HepG2 (cell line): ENCODE measurements around the gene STAP2. TPM values are rescaled to one million over a fixed set of nuclear protein-coding genes. Genes with fewer than 3 reads are reported as not detected.
A peak's percentile ranks its signal among the peaks of the same experiment; 100 is the strongest.

ENCODE experiments used
- CEBPB ChIP-seq: IDR thresholded peaks from 2 replicates; pipeline ENCODE4 v1.6.1; 2011; ENCODE audit warnings: low read depth, low read length, improper control_type of control experiment, borderline replicate concordance
- EZH2 ChIP-seq: conservative IDR thresholded peaks from 2 replicates; pipeline ENCODE4 v1.6.1; 2012; ENCODE audit warnings: mild to moderate bottlenecking, low read depth, low read length, moderate library complexity
- HOXA7 ChIP-seq: sonication (generic); formaldehyde crosslinking; IDR thresholded peaks from 2 replicates; pipeline ENCODE4 v1.8.1; 2022; ENCODE audit warnings: mild to moderate bottlenecking, missing genetic modification reagents, moderate library complexity
- KLF15 ChIP-seq: sonication (generic); formaldehyde crosslinking; IDR thresholded peaks from 2 replicates; pipeline ENCODE4 v1.8.1; 2023; ENCODE audit warnings: borderline replicate concordance, mild to moderate bottlenecking, inconsistent platforms, missing genetic modification reagents, mixed read lengths
- KMT2B ChIP-seq: IDR thresholded peaks from 2 replicates; pipeline ENCODE4 v1.6.1; 2016; ENCODE audit warnings: missing genetic modification reagents, missing compliant biosample characterization
- MIER2 ChIP-seq: IDR thresholded peaks from 2 replicates; pipeline ENCODE4 v1.6.1; 2016; ENCODE audit warnings: missing biosample characterization, missing genetic modification reagents
- MIER3 ChIP-seq: IDR thresholded peaks from 2 replicates; pipeline ENCODE4 v1.6.1; 2016; ENCODE audit warnings: missing compliant biosample characterization, borderline replicate concordance
- NFYB ChIP-seq: sonication (generic); formaldehyde crosslinking; IDR thresholded peaks from 2 replicates; pipeline ENCODE4 v1.4.0; 2020; ENCODE audit warnings: missing genetic modification reagents
- NR2C2 ChIP-seq: sonication (generic); formaldehyde crosslinking; IDR thresholded peaks from 2 replicates; pipeline ENCODE4 v1.4.0; 2020; ENCODE audit warnings: missing genetic modification reagents, mild to moderate bottlenecking, moderate library complexity, borderline replicate concordance
- RCOR2 ChIP-seq: IDR thresholded peaks from 2 replicates; pipeline ENCODE4 v1.6.1; 2016; ENCODE audit warnings: missing biosample characterization, missing genetic modification reagents
- RFX3 ChIP-seq: IDR thresholded peaks from 2 replicates; pipeline ENCODE4 v1.6.1; 2016; ENCODE audit warnings: missing biosample characterization, missing genetic modification reagents
- TP53 ChIP-seq: sonication (generic); formaldehyde crosslinking; conservative IDR thresholded peaks from 2 replicates; pipeline ENCODE4 v1.4.0; 2020; ENCODE audit warnings: missing genetic modification reagents
- ZBTB1 ChIP-seq: sonication (generic); formaldehyde crosslinking; IDR thresholded peaks from 2 replicates; pipeline ENCODE4 v1.4.0; 2020; ENCODE audit warnings: missing genetic modification reagents, borderline replicate concordance
- ZIK1 ChIP-seq: sonication (generic); formaldehyde crosslinking; IDR thresholded peaks from 2 replicates; pipeline ENCODE4 v1.5.0; 2020; ENCODE audit warnings: mild to moderate bottlenecking, low read depth, missing genetic modification reagents, borderline replicate concordance
- ZNF543 ChIP-seq: sonication (generic); formaldehyde crosslinking; IDR thresholded peaks from 2 replicates; pipeline ENCODE4 v1.4.0; 2020; ENCODE audit warnings: mild to moderate bottlenecking, missing genetic modification reagents
- polyA plus RNA-seq, 8 experiments: library from polyadenylated mRNA; depleted of rRNA in 3 of 8; stranded (reverse) in 7 of 8; unstranded in 1 of 8; fragments of >200 nt; fragmentation: Illumina TruSeq in 4 of 8; extraction: Trizol in 4 of 8; gene quantifications; 2 replicates each; pipeline versions ENCODE4 v1.2.1 to v1.2.3, GENCODE V29; 2011 to 2016; ENCODE audit warnings: low read depth in 4 of 8, missing spikeins in 1 of 8, mixed read lengths in 1 of 8; ENCODE audit not compliant: insufficient read depth in 1 of 8
- total RNA-seq, 5 experiments: library from RNA; depleted of rRNA; stranded (reverse); fragments of >200 nt; fragmentation: Illumina TruSeq; extraction: Trizol; gene quantifications; 2 replicates each; pipeline ENCODE4 v1.2.3, GENCODE V29; 2016; ENCODE audit warnings: low read depth in 1 of 5
- TF ChIP-seq, protein P1 (sequence below): IDR thresholded peaks from 2 replicates; pipeline ENCODE4 v1.6.1; 2012; ENCODE audit warnings: low read length, improper control_type of control experiment
- TF ChIP-seq, protein P2 (sequence below): sonication (generic); formaldehyde crosslinking; IDR thresholded peaks from 2 replicates; pipeline ENCODE4 v1.5.0; 2020; ENCODE audit warnings: missing genetic modification reagents, mild to moderate bottlenecking, borderline replicate concordance
- TF ChIP-seq, protein P3 (sequence below): sonication (generic); formaldehyde crosslinking; IDR thresholded peaks from 2 replicates; pipeline ENCODE4 v1.8.1; 2023; ENCODE audit warnings: mild to moderate bottlenecking, missing genetic modification reagents
- TF ChIP-seq, protein P4 (sequence below): conservative IDR thresholded peaks from 2 replicates; pipeline ENCODE4 v1.6.1; 2018; ENCODE audit warnings: missing genetic modification reagents
- TF ChIP-seq, protein P5 (sequence below): sonication (generic); formaldehyde crosslinking; IDR thresholded peaks from 2 replicates; pipeline ENCODE4 v1.4.0; 2020; ENCODE audit warnings: missing genetic modification reagents
- TF ChIP-seq, protein P6 (sequence below): IDR thresholded peaks from 2 replicates; pipeline ENCODE4 v1.6.1; 2012; ENCODE audit warnings: inconsistent platforms

The STAP2 gene
- total and polyA plus RNA-seq, 2 of the 13 experiments (the other 11 are each of a cell fraction or from before 2014, with no cell fraction given): 39.0 to 43.7 TPM

DNA sequence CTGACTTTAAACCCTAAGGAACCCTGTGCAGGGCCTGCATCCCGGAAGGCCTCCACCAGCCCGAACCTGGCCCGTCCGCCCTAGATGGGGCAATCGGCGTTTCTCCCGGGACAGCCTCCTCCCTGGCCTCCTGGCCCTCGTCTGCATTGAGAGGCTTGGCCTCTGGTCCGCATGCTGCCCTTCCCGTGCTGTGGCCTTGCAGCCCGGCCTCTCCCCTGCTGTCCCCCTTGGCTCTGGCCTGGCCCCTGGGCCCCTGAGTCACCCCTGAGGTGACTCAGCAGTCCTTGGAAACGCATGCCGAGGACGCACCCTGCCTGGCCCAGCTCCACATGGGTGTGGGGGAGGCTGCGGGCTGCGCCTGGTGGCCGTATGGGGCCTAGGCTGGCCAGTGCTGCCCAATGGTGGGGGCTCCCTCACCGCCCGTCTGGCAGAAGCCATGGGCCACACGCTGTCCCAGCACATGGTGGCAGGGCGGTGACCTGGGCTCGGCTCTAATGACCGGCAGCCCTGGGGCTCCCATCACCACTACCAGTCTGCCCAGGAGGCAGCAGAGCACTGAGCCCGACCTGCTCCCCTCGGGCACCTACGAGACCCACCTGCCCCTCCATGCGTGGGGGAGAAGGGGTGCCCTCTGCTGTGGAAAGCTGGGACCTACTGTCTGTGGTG lies 36.0 kb upstream of the STAP2 start (continued):
- 0 out of 2 replicates have a peak, but pooled peaks have one; percentile 24 for TF ChIP-seq RFX3 (CRISPR knock-in tag)
- peak; percentile 51; the same call in 1 of the 2 replicates for TF ChIP-seq RCOR2 (CRISPR knock-in tag)
- TF ChIP-seq MIER3 (CRISPR knock-in tag): peak; percentile 58; the same call in 1 of the 2 replicates
- peak; percentile 78 for TF ChIP-seq ZNF543 (CRISPR knock-in tag)
- no peak for TF ChIP-seq KLF15
- TF ChIP-seq, protein P1, sequence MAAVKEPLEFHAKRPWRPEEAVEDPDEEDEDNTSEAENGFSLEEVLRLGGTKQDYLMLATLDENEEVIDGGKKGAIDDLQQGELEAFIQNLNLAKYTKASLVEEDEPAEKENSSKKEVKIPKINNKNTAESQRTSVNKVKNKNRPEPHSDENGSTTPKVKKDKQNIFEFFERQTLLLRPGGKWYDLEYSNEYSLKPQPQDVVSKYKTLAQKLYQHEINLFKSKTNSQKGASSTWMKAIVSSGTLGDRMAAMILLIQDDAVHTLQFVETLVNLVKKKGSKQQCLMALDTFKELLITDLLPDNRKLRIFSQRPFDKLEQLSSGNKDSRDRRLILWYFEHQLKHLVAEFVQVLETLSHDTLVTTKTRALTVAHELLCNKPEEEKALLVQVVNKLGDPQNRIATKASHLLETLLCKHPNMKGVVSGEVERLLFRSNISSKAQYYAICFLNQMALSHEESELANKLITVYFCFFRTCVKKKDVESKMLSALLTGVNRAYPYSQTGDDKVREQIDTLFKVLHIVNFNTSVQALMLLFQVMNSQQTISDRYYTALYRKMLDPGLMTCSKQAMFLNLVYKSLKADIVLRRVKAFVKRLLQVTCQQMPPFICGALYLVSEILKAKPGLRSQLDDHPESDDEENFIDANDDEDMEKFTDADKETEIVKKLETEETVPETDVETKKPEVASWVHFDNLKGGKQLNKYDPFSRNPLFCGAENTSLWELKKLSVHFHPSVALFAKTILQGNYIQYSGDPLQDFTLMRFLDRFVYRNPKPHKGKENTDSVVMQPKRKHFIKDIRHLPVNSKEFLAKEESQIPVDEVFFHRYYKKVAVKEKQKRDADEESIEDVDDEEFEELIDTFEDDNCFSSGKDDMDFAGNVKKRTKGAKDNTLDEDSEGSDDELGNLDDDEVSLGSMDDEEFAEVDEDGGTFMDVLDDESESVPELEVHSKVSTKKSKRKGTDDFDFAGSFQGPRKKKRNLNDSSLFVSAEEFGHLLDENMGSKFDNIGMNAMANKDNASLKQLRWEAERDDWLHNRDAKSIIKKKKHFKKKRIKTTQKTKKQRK: no peak
- TF ChIP-seq, protein P2, sequence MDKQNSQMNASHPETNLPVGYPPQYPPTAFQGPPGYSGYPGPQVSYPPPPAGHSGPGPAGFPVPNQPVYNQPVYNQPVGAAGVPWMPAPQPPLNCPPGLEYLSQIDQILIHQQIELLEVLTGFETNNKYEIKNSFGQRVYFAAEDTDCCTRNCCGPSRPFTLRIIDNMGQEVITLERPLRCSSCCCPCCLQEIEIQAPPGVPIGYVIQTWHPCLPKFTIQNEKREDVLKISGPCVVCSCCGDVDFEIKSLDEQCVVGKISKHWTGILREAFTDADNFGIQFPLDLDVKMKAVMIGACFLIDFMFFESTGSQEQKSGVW (CRISPR knock-in tag): no peak
- TF ChIP-seq EZH2: no peak
- TF ChIP-seq TP53: 0 out of 2 replicates have a peak, but pooled peaks have one; percentile 18
- peak; percentile 58; the same call in 1 of the 2 replicates for TF ChIP-seq KMT2B (CRISPR knock-in tag)
- no peak for TF ChIP-seq MIER2
- TF ChIP-seq, protein P3, sequence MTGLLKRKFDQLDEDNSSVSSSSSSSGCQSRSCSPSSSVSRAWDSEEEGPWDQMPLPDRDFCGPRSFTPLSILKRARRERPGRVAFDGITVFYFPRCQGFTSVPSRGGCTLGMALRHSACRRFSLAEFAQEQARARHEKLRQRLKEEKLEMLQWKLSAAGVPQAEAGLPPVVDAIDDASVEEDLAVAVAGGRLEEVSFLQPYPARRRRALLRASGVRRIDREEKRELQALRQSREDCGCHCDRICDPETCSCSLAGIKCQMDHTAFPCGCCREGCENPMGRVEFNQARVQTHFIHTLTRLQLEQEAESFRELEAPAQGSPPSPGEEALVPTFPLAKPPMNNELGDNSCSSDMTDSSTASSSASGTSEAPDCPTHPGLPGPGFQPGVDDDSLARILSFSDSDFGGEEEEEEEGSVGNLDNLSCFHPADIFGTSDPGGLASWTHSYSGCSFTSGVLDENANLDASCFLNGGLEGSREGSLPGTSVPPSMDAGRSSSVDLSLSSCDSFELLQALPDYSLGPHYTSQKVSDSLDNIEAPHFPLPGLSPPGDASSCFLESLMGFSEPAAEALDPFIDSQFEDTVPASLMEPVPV (CRISPR knock-in tag): peak; percentile 76; the same call in 1 of the 2 replicates
- peak; percentile 42 for TF ChIP-seq NR2C2 (CRISPR knock-in tag)
- TF ChIP-seq, protein P4, sequence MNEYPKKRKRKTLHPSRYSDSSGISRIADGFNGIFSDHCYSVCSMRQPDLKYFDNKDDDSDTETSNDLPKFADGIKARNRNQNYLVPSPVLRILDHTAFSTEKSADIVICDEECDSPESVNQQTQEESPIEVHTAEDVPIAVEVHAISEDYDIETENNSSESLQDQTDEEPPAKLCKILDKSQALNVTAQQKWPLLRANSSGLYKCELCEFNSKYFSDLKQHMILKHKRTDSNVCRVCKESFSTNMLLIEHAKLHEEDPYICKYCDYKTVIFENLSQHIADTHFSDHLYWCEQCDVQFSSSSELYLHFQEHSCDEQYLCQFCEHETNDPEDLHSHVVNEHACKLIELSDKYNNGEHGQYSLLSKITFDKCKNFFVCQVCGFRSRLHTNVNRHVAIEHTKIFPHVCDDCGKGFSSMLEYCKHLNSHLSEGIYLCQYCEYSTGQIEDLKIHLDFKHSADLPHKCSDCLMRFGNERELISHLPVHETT (CRISPR knock-in tag): no peak; the same call in 1 of the 2 replicates
- TF ChIP-seq ZIK1 (CRISPR knock-in tag): no peak
- TF ChIP-seq, protein P5, sequence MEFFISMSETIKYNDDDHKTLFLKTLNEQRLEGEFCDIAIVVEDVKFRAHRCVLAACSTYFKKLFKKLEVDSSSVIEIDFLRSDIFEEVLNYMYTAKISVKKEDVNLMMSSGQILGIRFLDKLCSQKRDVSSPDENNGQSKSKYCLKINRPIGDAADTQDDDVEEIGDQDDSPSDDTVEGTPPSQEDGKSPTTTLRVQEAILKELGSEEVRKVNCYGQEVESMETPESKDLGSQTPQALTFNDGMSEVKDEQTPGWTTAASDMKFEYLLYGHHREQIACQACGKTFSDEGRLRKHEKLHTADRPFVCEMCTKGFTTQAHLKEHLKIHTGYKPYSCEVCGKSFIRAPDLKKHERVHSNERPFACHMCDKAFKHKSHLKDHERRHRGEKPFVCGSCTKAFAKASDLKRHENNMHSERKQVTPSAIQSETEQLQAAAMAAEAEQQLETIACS (CRISPR knock-in tag): no peak; the same call in none of the 2 replicates
- TF ChIP-seq NFYB (CRISPR knock-in tag): no peak
- no peak for TF ChIP-seq HOXA7
- peak; percentile 29; the same call in 1 of the 2 replicates for TF ChIP-seq CEBPB
- TF ChIP-seq, protein P6, sequence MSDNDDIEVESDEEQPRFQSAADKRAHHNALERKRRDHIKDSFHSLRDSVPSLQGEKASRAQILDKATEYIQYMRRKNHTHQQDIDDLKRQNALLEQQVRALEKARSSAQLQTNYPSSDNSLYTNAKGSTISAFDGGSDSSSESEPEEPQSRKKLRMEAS: peak; percentile 94
- TF ChIP-seq ZBTB1 (CRISPR knock-in tag): no peak
